Keratinocyte (primary cell): ENCODE measurements around the gene TAB2. TPM values are rescaled to one million over a fixed set of nuclear protein-coding genes. Genes with fewer than 3 reads are reported as not detected.

Experiments used
- DNase-seq: peaks from one replicate; pipeline ENCODE4 v3.0.0-alpha.2; 2011; ENCODE audit warnings: low read depth, missing footprints, low spot score
- FAIRE-seq: peaks from 2 replicates; lab custom pipeline; 2011; peaks lifted over from hg19 to GRCh38; lab: Jason Lieb, UNC
- H2AFZ ChIP-seq: 2 replicates; pipeline ENCODE4 v1.6.0; 2012; ENCODE audit warnings: low read length, control low read depth, inconsistent platforms; ENCODE audit not compliant: control insufficient read depth
- H3K27ac ChIP-seq: 2 replicates; pipeline ENCODE4 v1.5.1; 2011; ENCODE audit warnings: low read length; ENCODE audit not compliant: control insufficient read depth, insufficient read depth
- H3K27me3 ChIP-seq: 3 replicates; pipeline ENCODE4 v1.6.0; 2011; ENCODE audit warnings: low read length; ENCODE audit not compliant: control insufficient read depth, insufficient read depth; ENCODE audit errors: extremely low read depth
- H3K36me3 ChIP-seq, 2 experiments: 2 replicates in 1 of 2; 3 replicates in 1 of 2; pipeline ENCODE4 v1.5.1; 2011; ENCODE audit warnings: low read length in 2 of 2, mild to moderate bottlenecking in 1 of 2; ENCODE audit not compliant: control insufficient read depth in 2 of 2, insufficient read depth in 2 of 2; ENCODE audit errors: extremely low read depth in 1 of 2
- H3K4me1 ChIP-seq: 3 replicates; pipeline ENCODE4 v1.5.1; 2011; ENCODE audit warnings: low read length; ENCODE audit not compliant: control insufficient read depth, insufficient read depth; ENCODE audit errors: extremely low read depth
- H3K4me2 ChIP-seq: 3 replicates; pipeline ENCODE4 v1.6.0; 2011; ENCODE audit warnings: low read depth, low read length; ENCODE audit not compliant: control insufficient read depth, insufficient read depth; ENCODE audit errors: extremely low read depth
- H3K4me3 ChIP-seq, 3 experiments: fragments of 200-600 bp in 1 of 3; sonication (generic) in 1 of 3; 2 replicates in 2 of 3; 3 replicates in 1 of 3; pipeline ENCODE4 v1.5.1; 2011 to 2016; ENCODE audit warnings: low read length in 3 of 3, mild to moderate bottlenecking in 3 of 3, control low read depth in 2 of 3, inconsistent platforms in 1 of 3, low read depth in 1 of 3, mixed read lengths in 1 of 3, mixed run types in 1 of 3, moderate library complexity in 1 of 3; ENCODE audit not compliant: control insufficient read depth in 2 of 3, insufficient read depth in 2 of 3; ENCODE audit errors: extremely low read depth in 1 of 3
- H3K79me2 ChIP-seq: 2 replicates; pipeline ENCODE4 v1.6.0; 2012; ENCODE audit warnings: low read length; ENCODE audit not compliant: control insufficient read depth, insufficient read depth
- H3K9ac ChIP-seq: 3 replicates; pipeline ENCODE4 v1.6.0; 2011; ENCODE audit warnings: low read length; ENCODE audit not compliant: control insufficient read depth, insufficient read depth; ENCODE audit errors: extremely low read depth
- H3K9me1 ChIP-seq: 3 replicates; pipeline ENCODE4 v1.6.0; 2011; ENCODE audit warnings: low read length; ENCODE audit not compliant: control insufficient read depth, insufficient read depth; ENCODE audit errors: extremely low read depth
- H3K9me3 ChIP-seq: 2 replicates; pipeline ENCODE4 v1.5.1; 2012; ENCODE audit warnings: low read depth, low read length; ENCODE audit not compliant: control insufficient read depth
- H4K20me1 ChIP-seq: 3 replicates; pipeline ENCODE4 v1.6.0; 2011; ENCODE audit warnings: low read length; ENCODE audit not compliant: control insufficient read depth, insufficient read depth; ENCODE audit errors: extremely low read depth
- CTCF ChIP-seq, 3 experiments: IDR thresholded peaks in 1 of 3; conservative IDR thresholded peaks in 1 of 3; optimal IDR thresholded peaks in 1 of 3; 2 replicates in 2 of 3; 3 replicates in 1 of 3; pipeline versions ENCODE3 to v1.5.1; 2011; ENCODE audit warnings: low read length in 3 of 3, mild to moderate bottlenecking in 3 of 3, moderate library complexity in 2 of 3, control low read depth in 1 of 3, inconsistent platforms in 1 of 3; ENCODE audit not compliant: insufficient read depth in 2 of 3; ENCODE audit errors: extremely low read depth in 1 of 3
- EZH2 ChIP-seq: IDR thresholded peaks from one replicate; pipeline ENCODE4 v1.6.1; 2012; ENCODE audit warnings: inconsistent platforms, mild to moderate bottlenecking, low read length, moderate library complexity
- dilution Hi-C: fragments of 300-500 bp; cut with MboI; formaldehyde crosslinking; loops from one replicate; pipeline ENCODE4 v1.7.0; 2020; ENCODE audit warnings: low sequenced_read_pairs; ENCODE audit not compliant: extremely low pct_ligation_motif_present
- polyA plus RNA-seq, 5 experiments: library from polyadenylated mRNA; depleted of rRNA in 3 of 5; stranded (reverse) in 3 of 5; stranded (forward) in 1 of 5; unstranded in 1 of 5; fragments of >200 nt; gene quantifications; 1 replicate in 1 of 5; 2 replicates in 3 of 5; 3 replicates in 1 of 5; pipeline versions ENCODE4 v1.2.1 to v1.2.3, GENCODE V29; 2011 to 2012; ENCODE audit warnings: missing spikeins in 2 of 5, low read depth in 1 of 5, low replicate concordance in 1 of 5

TAB2 gene
- polyA plus RNA-seq, 1 donor (not counting 4 experiments of a cell fraction or from before 2014, with no cell fraction given), result 47.5 TPM

GRCh38 chr6:149422581-149422980 lies 105.1 kb downstream of the TAB2 start:
- DNase-seq, result no peak
- Histone ChIP-seq H2AFZ (no peak overlapping the region), H3K9me3 (no peaks in the 10 kb centered on the region), H3K27me3 (peaks cover 2% of the 10 kb centered on the region), H3K79me2 (no peaks in the 10 kb centered on the region), H3K27ac (no peak overlapping the region), H3K9ac (no peak overlapping the region), H3K4me3 (no peak overlapping the region), H4K20me1 (no peaks in the 10 kb centered on the region), H3K36me3 (no peaks in the 10 kb centered on the region), H3K4me2 (no peak overlapping the region), H3K4me1 (no peaks in the 10 kb centered on the region), H3K9me1 (no peaks in the 10 kb centered on the region)
- dilution Hi-C loops, result loop anchor here (25.0 kb wide), 1 partner anchor 335 kb away; no protein-coding TSS in a partner anchor
- TF ChIP-seq CTCF (optimal IDR thresholded peaks at IDR 0.05 in 1 of 3, IDR thresholded peaks at IDR 0.05 in 1 of 3, conservative IDR thresholded peaks at IDR 0.05 in 1 of 3; ENCODE audit: extremely low read depth in 1 of 3, insufficient read depth in 2 of 3, low read length in 3 of 3), result no peak
- no peak for TF ChIP-seq EZH2
- no peak for FAIRE-seq

DNA sequence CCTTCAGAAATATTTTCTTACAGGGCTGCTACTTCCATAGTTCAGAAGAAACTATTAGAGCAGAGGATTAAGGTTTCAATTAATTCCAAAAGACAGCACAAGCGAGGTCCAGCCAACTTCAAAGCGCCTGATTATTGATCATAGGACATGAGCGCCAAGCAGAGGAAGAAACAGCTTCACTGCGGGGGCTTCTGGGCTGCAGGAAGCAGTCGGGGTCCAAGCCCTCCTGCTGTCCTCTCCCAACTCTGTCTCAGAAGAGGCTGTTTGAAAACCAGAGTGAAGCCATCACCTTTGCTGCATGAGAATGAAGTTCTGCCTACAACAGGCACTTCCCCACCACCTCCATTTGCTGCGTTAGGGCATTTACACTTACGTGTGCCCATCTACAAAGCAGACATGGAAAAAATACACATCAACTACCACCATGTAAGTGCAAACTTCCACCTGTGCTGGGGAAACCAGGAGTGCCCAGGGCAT lies 106.5 kb downstream of the TAB2 start:
- Histone ChIP-seq H3K4me1 (no peaks in the 10 kb centered on the region), H3K27ac (no peak overlapping the region), H3K36me3 (no peaks in the 10 kb centered on the region), H3K9ac (no peak overlapping the region), H4K20me1 (no peaks in the 10 kb centered on the region), H3K9me1 (no peaks in the 10 kb centered on the region), H3K4me3 (no peak overlapping the region), H3K9me3 (no peaks in the 10 kb centered on the region), H3K79me2 (no peaks in the 10 kb centered on the region), H2AFZ (no peak overlapping the region), H3K27me3 (peaks cover 2% of the 10 kb centered on the region), H3K4me2 (no peak overlapping the region)
- dilution Hi-C loops, result loop anchor here (25.0 kb wide), 1 partner anchor 337 kb away; no protein-coding TSS in a partner anchor
- no peak for DNase-seq
- TF ChIP-seq EZH2 (no peak), CTCF (optimal IDR thresholded peaks at IDR 0.05 in 1 of 3, IDR thresholded peaks at IDR 0.05 in 1 of 3, conservative IDR thresholded peaks at IDR 0.05 in 1 of 3; ENCODE audit: extremely low read depth in 1 of 3, insufficient read depth in 2 of 3, low read length in 3 of 3) (no peak)
- FAIRE-seq, result no peak
